SH-SY5Y (cell line): ENCODE measurements around the gene KAT6B.

Source experiments
- GATA2 ChIP-seq: IDR thresholded peaks from 2 replicates; pipeline ENCODE4 v1.6.1; 2011; ENCODE audit warnings: mild to moderate bottlenecking, low read depth, low read length
- GATA3 ChIP-seq: IDR thresholded peaks from 2 replicates; pipeline ENCODE4 v1.6.1; 2011; ENCODE audit warnings: low read depth, mild to moderate bottlenecking, low read length, moderate library complexity

- no peak for TF ChIP-seq GATA2
- no peak for TF ChIP-seq GATA3
These were observed 12.8 kb upstream of the KAT6B start for GRCh38 chr10:74813381-74814259.
